ENCODE measurements around the gene RIN3. TPM values are rescaled to one million over a fixed set of nuclear protein-coding genes. Genes with fewer than 3 reads are reported as not detected.

The RIN3 gene
- total RNA-seq, 2 donors from 2014 or later = 8.8 to 41.6 TPM

- TF ChIP-seq CTCF (IDR thresholded peaks at IDR 0.05) (no peak), POLR2A (IDR thresholded peaks at IDR 0.05) (no peak), POLR2AphosphoS5 (IDR thresholded peaks at IDR 0.05) (no peak)
- H3K27me3 ChIP-seq (replicated peaks; ENCODE audit: insufficient read depth) = no peaks in the 10 kb centered on the region
- H3K4me3 ChIP-seq = no peak overlapping the region
- WGBS = 79% methylated on average over 4 of the region's 4 CpGs
- intact Hi-C loops (cut with DNase I) = no loop called here
- no peak overlapping the region for H3K27ac ChIP-seq
- DNase-seq (ENCODE audit: low spot score) = no peak
- H3K4me1 ChIP-seq (replicated peaks) = no peaks in the 10 kb centered on the region
- H3K36me3 ChIP-seq = no peaks in the 10 kb centered on the region
- no peaks in the 10 kb centered on the region for H3K9me3 ChIP-seq
These were observed 156.6 kb downstream of the RIN3 start for GRCh38 chr14:92670160-92670559.

GRCh38 chr14:92670643-92671366 lies 157.2 kb downstream of the RIN3 start:
- no peak overlapping the region for H3K4me3 ChIP-seq
- no peak for TF ChIP-seq POLR2A (IDR thresholded peaks at IDR 0.05)
- TF ChIP-seq CTCF (IDR thresholded peaks at IDR 0.05) = no peak
- no peak for TF ChIP-seq POLR2AphosphoS5 (IDR thresholded peaks at IDR 0.05)
- H3K27ac ChIP-seq = no peak overlapping the region
- H3K4me1 ChIP-seq (replicated peaks) = no peaks in the 10 kb centered on the region
- H3K9me3 ChIP-seq = no peaks in the 10 kb centered on the region
- no peak for DNase-seq (ENCODE audit: low spot score)
- no peaks in the 10 kb centered on the region for H3K27me3 ChIP-seq (replicated peaks; ENCODE audit: insufficient read depth)
- no peaks in the 10 kb centered on the region for H3K36me3 ChIP-seq
- intact Hi-C loops (cut with DNase I) = no loop called here
- 79% methylated on average over 9 of the region's 9 CpGs for WGBS

GRCh38 chr14:92673601-92674150 lies 160.1 kb downstream of the RIN3 start:
- no peaks in the 10 kb centered on the region for H3K4me1 ChIP-seq (replicated peaks)
- intact Hi-C loops (cut with DNase I) = no loop called here
- H3K27ac ChIP-seq = no peak overlapping the region
- H3K4me3 ChIP-seq = no peak overlapping the region
- no peak for TF ChIP-seq POLR2A (IDR thresholded peaks at IDR 0.05)
- no peak for TF ChIP-seq CTCF (IDR thresholded peaks at IDR 0.05)
- no peak for TF ChIP-seq POLR2AphosphoS5 (IDR thresholded peaks at IDR 0.05)
- no peaks in the 10 kb centered on the region for H3K27me3 ChIP-seq (replicated peaks; ENCODE audit: insufficient read depth)
- H3K36me3 ChIP-seq = no peaks in the 10 kb centered on the region
- no peaks in the 10 kb centered on the region for H3K9me3 ChIP-seq
- no peak for DNase-seq (ENCODE audit: low spot score)
- WGBS = 62% methylated on average over 19 of the region's 19 CpGs

- Histone ChIP-seq H3K27me3 (replicated peaks; ENCODE audit: insufficient read depth) (no peaks in the 10 kb centered on the region), H3K4me1 (replicated peaks) (no peaks in the 10 kb centered on the region), H3K9me3 (no peaks in the 10 kb centered on the region), H3K36me3 (no peaks in the 10 kb centered on the region), H3K27ac (no peak overlapping the region), H3K4me3 (no peak overlapping the region)
- WGBS = 91% methylated on average over 6 of the region's 6 CpGs
- DNase-seq (ENCODE audit: low spot score) = no peak
- no peak for TF ChIP-seq POLR2A (IDR thresholded peaks at IDR 0.05)
- TF ChIP-seq POLR2AphosphoS5 (IDR thresholded peaks at IDR 0.05) = no peak
- no peak for TF ChIP-seq CTCF (IDR thresholded peaks at IDR 0.05)
- intact Hi-C loops (cut with DNase I) = no loop called here
These were observed 161.8 kb downstream of the RIN3 start for GRCh38 chr14:92675421-92675820.

- intact Hi-C loops (cut with DNase I) = no loop called here
- DNase-seq (ENCODE audit: low spot score) = no peak
- no peaks in the 10 kb centered on the region for H3K36me3 ChIP-seq
These were observed 162.4 kb downstream of the RIN3 start for GRCh38 chr14:92675976-92676375.

More at GRCh38 chr14:92675976-92676375, 162.4 kb downstream of the RIN3 start:
- no peak for TF ChIP-seq POLR2AphosphoS5 (IDR thresholded peaks at IDR 0.05)
- no peak for TF ChIP-seq CTCF (IDR thresholded peaks at IDR 0.05)
- 50% methylated on average over 9 of the region's 9 CpGs for WGBS
- Histone ChIP-seq H3K27ac (no peak overlapping the region), H3K4me1 (replicated peaks) (no peaks in the 10 kb centered on the region), H3K4me3 (no peak overlapping the region), H3K27me3 (replicated peaks; ENCODE audit: insufficient read depth) (no peaks in the 10 kb centered on the region), H3K9me3 (no peaks in the 10 kb centered on the region)

All from prostate gland (tissue), 2 donors.